ENCODE data around the gene MAFG.

DNA sequence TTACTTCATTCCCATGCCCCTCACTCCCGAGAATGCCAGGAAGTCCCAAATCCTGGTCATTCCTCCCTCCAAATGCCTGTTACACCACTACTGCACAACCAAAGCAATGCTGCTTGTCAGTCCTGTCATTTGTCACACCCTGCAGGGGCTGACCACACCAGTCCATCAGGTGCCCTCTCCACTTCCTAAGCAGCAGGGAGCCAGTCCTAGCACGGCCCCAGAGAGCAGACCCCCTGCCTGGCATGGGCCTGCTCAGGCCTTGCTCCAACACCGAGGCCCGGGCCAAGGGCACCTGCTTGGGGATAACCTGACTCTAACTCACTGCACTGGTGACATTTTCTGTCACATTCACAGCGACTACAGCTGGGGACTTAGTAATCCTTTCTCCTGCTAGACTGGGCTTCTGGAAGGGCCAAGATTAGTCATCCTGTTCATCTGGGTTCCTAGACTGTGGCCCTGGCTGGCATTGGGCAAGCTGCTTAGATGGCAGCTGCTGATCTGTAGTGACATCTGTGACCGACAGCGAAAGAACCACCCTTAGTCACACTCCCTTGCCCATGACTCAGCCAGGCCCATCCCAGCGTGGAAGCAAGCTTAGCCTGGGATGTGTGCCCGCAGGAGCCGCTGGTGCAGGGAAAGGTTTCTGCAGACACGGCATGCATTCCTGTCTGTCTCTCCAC lies 41.5 kb downstream of the MAFG start:
- TF ChIP-seq, protein P1, sequence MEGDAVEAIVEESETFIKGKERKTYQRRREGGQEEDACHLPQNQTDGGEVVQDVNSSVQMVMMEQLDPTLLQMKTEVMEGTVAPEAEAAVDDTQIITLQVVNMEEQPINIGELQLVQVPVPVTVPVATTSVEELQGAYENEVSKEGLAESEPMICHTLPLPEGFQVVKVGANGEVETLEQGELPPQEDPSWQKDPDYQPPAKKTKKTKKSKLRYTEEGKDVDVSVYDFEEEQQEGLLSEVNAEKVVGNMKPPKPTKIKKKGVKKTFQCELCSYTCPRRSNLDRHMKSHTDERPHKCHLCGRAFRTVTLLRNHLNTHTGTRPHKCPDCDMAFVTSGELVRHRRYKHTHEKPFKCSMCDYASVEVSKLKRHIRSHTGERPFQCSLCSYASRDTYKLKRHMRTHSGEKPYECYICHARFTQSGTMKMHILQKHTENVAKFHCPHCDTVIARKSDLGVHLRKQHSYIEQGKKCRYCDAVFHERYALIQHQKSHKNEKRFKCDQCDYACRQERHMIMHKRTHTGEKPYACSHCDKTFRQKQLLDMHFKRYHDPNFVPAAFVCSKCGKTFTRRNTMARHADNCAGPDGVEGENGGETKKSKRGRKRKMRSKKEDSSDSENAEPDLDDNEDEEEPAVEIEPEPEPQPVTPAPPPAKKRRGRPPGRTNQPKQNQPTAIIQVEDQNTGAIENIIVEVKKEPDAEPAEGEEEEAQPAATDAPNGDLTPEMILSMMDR (conservative IDR thresholded peaks at IDR 0.05; ENCODE audit: low read depth, low read length): no peak
- TF ChIP-seq EZH2 (IDR thresholded peaks at IDR 0.05; ENCODE audit: borderline replicate concordance, low read depth, low read length, poor library complexity, severe bottlenecking): no peak
